Fibroblast of villous mesenchyme (primary cell): ENCODE data around the gene WDR48. TPM values are rescaled to one million over a fixed set of nuclear protein-coding genes. Genes with fewer than 3 reads are reported as not detected.

ENCODE experiments used
- DNase-seq: peaks from one replicate; pipeline ENCODE4 v3.0.0-alpha.2; 2010; ENCODE audit warnings: low read depth
- H3K4me3 ChIP-seq: 2 replicates; pipeline ENCODE4 v1.5.1; 2011; ENCODE audit warnings: low read depth, mild to moderate bottlenecking, low read length
- total RNA-seq: library from RNA; depleted of rRNA; stranded (reverse); fragments of >200 nt; gene quantifications from 2 replicates; pipeline ENCODE4 v1.2.3, GENCODE V29; 2012
- TF ChIP-seq, protein P1 (sequence below): IDR thresholded peaks from 2 replicates; pipeline ENCODE4 v1.5.1; 2012; ENCODE audit warnings: low read depth, mild to moderate bottlenecking, low read length; ENCODE audit not compliant: insufficient read depth

The WDR48 gene
- total RNA-seq, 1 donor = 30.2 TPM

DNA sequence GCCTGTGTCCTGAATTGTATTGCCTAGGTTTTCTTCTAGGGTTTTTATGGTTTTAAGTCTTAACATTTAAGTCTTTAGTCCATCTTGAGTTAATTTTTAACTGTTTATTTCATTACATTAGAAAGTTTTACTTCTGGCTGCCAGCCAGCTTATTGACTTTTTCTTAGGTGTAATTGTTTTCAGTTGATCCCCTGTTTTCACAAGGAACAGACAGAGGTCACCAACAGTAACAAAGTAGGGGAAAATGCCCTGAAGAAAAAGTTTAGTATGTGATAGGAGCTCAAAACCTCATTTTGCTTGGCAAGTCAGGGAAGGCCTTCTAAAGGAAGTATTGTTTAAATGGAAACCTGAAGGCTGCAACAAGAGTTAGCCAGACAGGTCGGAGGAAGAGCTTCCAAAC is 10.4 kb downstream of the WDR48 start:
- TF ChIP-seq, protein P1, sequence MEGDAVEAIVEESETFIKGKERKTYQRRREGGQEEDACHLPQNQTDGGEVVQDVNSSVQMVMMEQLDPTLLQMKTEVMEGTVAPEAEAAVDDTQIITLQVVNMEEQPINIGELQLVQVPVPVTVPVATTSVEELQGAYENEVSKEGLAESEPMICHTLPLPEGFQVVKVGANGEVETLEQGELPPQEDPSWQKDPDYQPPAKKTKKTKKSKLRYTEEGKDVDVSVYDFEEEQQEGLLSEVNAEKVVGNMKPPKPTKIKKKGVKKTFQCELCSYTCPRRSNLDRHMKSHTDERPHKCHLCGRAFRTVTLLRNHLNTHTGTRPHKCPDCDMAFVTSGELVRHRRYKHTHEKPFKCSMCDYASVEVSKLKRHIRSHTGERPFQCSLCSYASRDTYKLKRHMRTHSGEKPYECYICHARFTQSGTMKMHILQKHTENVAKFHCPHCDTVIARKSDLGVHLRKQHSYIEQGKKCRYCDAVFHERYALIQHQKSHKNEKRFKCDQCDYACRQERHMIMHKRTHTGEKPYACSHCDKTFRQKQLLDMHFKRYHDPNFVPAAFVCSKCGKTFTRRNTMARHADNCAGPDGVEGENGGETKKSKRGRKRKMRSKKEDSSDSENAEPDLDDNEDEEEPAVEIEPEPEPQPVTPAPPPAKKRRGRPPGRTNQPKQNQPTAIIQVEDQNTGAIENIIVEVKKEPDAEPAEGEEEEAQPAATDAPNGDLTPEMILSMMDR = no peak
- no peak for DNase-seq
- H3K4me3 ChIP-seq = no peak overlapping the region

DNA sequence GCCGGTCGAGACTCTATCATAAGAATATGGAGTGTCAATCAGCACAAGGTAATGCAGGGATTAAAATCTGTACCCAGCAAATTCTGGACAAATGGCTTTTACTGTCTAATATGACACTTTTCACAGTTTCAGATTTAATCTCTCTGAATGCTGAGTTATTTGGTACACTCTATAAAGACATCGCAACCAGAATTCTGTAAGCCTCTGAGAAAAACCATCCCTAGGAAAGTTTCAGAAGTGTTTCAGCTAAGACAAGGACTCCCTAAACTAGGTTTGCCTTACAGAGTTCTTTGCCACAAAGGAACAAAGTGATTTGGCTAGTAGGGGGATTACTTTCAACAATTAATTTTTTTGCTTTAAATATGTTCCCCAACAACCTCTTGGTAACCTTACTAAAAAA is 11.3 kb downstream of the WDR48 start:
- DNase-seq = no peak
- TF ChIP-seq, protein P1 = no peak
- no peak overlapping the region for H3K4me3 ChIP-seq

DNA sequence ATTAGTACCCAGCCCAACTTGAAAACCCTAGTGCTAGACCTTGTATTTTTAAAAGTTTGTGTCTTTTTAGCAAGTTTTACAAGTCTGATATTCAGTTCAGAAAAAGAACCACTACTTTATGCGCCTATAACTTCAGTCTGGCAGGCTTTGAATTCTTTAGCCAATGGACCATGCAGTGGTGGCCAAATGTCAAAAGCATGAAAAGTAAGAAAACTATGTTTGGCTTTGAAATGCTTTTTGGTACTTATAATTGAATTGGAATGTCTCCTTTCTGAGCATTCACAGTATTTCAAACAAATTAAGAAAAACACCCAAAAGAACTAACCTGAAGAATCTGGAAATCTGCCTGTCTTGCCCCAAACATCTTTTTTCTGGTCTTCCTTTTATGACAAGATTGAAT is 12.8 kb downstream of the WDR48 start:
- no peak overlapping the region for H3K4me3 ChIP-seq
- peak; percentile 5 for DNase-seq
- TF ChIP-seq, protein P1 = no peak

DNA sequence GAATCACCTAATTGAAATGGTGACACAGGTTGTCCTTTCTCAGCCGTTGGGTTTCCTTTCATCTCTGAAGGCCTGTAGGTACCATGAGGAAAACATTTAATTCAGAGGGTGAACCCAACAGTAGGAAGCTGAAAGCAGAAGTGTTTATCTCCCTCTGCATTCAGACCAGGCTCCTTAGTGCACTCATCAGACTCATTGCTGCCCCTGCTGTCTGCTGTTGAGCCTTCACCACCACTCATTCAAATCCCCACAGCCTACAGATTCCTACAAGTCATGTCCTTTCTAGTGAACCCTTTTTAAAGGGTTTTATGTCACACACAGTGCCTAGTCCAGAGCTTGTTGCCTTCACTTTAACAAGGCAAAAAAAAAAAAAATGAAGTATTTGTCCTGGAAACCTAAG is 13.4 kb downstream of the WDR48 start:
- H3K4me3 ChIP-seq = no peak overlapping the region
- peak; percentile 26 for DNase-seq
- TF ChIP-seq, protein P1 = peak; percentile 57

DNA sequence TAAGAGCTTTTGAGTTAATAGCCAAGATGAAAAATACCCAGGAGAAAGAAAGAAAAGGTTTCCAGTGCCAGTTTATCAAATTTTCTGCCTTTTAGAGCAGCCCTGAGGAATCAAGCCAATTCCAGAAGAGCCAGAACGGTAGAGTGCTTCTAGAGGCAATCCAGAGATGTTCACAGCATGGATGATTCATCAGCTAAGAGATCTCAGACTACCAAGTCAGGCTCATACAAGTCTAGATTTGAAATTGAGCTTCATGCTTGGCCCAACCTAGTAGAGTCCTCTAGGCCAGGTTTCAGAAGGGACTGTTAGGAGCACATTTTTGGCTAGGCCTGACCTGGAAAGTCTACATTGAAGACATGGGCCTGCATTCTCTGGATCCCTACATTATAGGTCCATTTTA is 15.5 kb downstream of the WDR48 start:
- DNase-seq = no peak
- TF ChIP-seq, protein P1 = no peak
- H3K4me3 ChIP-seq = no peak overlapping the region

DNA sequence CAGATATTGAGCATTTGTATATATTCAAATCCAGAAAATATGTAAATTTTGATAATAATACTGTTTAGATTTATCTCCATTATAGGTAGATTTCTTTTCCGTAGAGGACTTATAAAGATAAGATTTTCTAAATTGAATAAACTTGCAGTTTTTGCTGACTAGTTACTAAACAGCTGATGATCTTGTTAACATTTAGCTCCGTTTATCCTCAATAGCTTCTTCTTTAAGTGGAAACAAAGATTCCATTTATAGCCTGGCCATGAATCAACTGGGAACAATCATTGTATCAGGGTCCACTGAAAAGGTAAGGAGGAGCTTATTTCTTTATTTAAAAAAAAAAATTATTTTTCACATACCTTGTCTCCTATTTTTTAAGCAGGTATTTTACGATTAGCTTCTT is 16.7 kb downstream of the WDR48 start:
- no peak overlapping the region for H3K4me3 ChIP-seq
- TF ChIP-seq, protein P1 = no peak
- DNase-seq = no peak

DNA sequence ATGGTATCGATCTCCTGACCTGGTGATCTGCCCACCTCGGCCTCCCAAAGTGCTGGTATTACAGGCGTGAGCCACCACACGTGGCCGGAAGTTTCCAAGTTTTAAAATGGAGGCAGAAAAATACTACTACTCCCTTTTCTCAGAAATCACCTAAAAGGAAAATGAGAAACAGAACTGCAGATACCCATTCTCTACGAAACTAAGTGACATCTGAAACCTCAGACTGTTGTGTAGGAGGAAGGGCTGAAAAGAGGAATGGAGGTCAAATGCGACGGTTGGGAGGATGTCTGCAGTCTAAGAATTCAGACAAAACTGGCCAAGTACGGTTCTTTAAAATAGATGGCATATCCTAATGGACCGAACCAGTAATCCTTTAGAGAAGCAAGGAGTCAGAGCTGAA is 24.1 kb downstream of the WDR48 start:
- TF ChIP-seq, protein P1 = no peak
- no peak for DNase-seq
- no peak overlapping the region for H3K4me3 ChIP-seq
